GM21390 (cell line): ENCODE results near the gene PCDHA2.
"Not testable (repeated sequence)": the region's sequence is repeated elsewhere in the genome, so short reads cannot be mapped to it uniquely, and the experiment has no call there.

Experiments used
- ATAC-seq: cut with Tn5 transposase; IDR thresholded peaks from one replicate; pipeline ENCODE4 v1.9.1; 2021; ENCODE audit not compliant: unreplicated experiment

Gene PCDHA2

GRCh38 chr5:140808889-140809291 lies 14.2 kb downstream of the PCDHA2 start:
- ATAC-seq = no peak

GRCh38 chr5:140821375-140822280 lies 27.0 kb downstream of the PCDHA2 start, which contains the start of gene PCDHA5:
Gene PCDHA5, plus strand, starts transcription at chr5:140821613.
- ATAC-seq = no peak

- no peak for ATAC-seq
Observed at GRCh38 chr5:140822281-140822629, 27.6 kb downstream of the PCDHA2 start.

- ATAC-seq = not testable (repeated sequence)
Observed at GRCh38 chr5:140822969-140823368, 28.3 kb downstream of the PCDHA2 start.

GRCh38 chr5:140823475-140823874 lies 28.8 kb downstream of the PCDHA2 start:
- ATAC-seq = no peak

- no peak for ATAC-seq
Observed at GRCh38 chr5:140827704-140828361, 33.2 kb downstream of the PCDHA2 start, which contains the start of gene PCDHA6. Gene PCDHA6, plus strand, starts transcription at chr5:140827960. Its CDS starts 132 bp downstream, at chr5:140828092.

GRCh38 chr5:140828362-140828737 lies 33.7 kb downstream of the PCDHA2 start:
- no peak for ATAC-seq

GRCh38 chr5:140829511-140830501 lies 35.2 kb downstream of the PCDHA2 start:
- not testable (repeated sequence) for ATAC-seq

GRCh38 chr5:140833993-140834392 lies 39.3 kb downstream of the PCDHA2 start, which contains the start of gene PCDHA7:
Gene PCDHA7, plus strand, starts transcription at chr5:140834269. Its CDS starts 115 bp downstream, at chr5:140834384.
- ATAC-seq = no peak

- not testable (repeated sequence) for ATAC-seq
Observed at GRCh38 chr5:140834439-140835008, 39.9 kb downstream of the PCDHA2 start.

GRCh38 chr5:140835622-140836510 lies 41.2 kb downstream of the PCDHA2 start:
- no peak for ATAC-seq

- ATAC-seq = no peak
Observed at GRCh38 chr5:140840978-140841962, 46.6 kb downstream of the PCDHA2 start, which contains the start of gene PCDHA8. Gene PCDHA8, plus strand, starts transcription at chr5:140841187. Its CDS starts 135 bp downstream, at chr5:140841322.

- ATAC-seq = no peak
Observed at GRCh38 chr5:140842798-140843733, 48.4 kb downstream of the PCDHA2 start.
